Ishikawa (cell line): ENCODE results near the gene FRAS1.

ENCODE experiments used
- CEBPB ChIP-seq: IDR thresholded peaks from 2 replicates; pipeline ENCODE4 v1.6.1; 2012
- EP300 ChIP-seq: IDR thresholded peaks from 2 replicates; pipeline ENCODE4 v1.6.1; 2012; ENCODE audit warnings: borderline replicate concordance
- FOXM1 ChIP-seq: IDR thresholded peaks from 2 replicates; pipeline ENCODE4 v1.6.1; 2012; ENCODE audit warnings: low read depth, borderline replicate concordance
- MAX ChIP-seq: IDR thresholded peaks from 2 replicates; pipeline ENCODE4 v1.6.1; 2012
- RAD21 ChIP-seq: IDR thresholded peaks from 2 replicates; pipeline ENCODE4 v1.6.1; 2012; ENCODE audit warnings: low read depth
- REST ChIP-seq: IDR thresholded peaks from 2 replicates; pipeline ENCODE4 v1.6.1; 2012; ENCODE audit warnings: low read depth, mild to moderate bottlenecking
- TAF1 ChIP-seq: IDR thresholded peaks from 2 replicates; pipeline ENCODE4 v1.6.1; 2012; ENCODE audit warnings: low read depth, mild to moderate bottlenecking
- TCF12 ChIP-seq: IDR thresholded peaks from 2 replicates; pipeline ENCODE4 v1.6.1; 2012; ENCODE audit warnings: low read depth
- USF1 ChIP-seq: IDR thresholded peaks from 2 replicates; pipeline ENCODE4 v1.6.1; 2012
- YY1 ChIP-seq: IDR thresholded peaks from 2 replicates; pipeline ENCODE4 v1.6.1; 2012; ENCODE audit warnings: low read depth

- TF ChIP-seq MAX (no peak), TAF1 (no peak), EP300 (no peak), REST (no peak), YY1 (no peak), FOXM1 (no peak), TCF12 (no peak), RAD21 (no peak), USF1 (no peak), CEBPB (no peak)
Observed at GRCh38 chr4:78396613-78397291, 339.6 kb downstream of the FRAS1 start.
